Mesothelial cell of epicardium (in vitro differentiated cells): ENCODE data around the gene RUNX2. TPM values are rescaled to one million over a fixed set of nuclear protein-coding genes. Genes with fewer than 3 reads are reported as not detected.

Source experiments
- DNase-seq, 2 experiments: peaks; one replicate each; pipeline ENCODE4 v3.0.0; 2021; ENCODE audit warnings: low spot score in 2 of 2; ENCODE audit not compliant: unreplicated experiment in 2 of 2
- H3K27ac Mint-ChIP-seq: 2 replicates; pipeline ENCODE4 v1.8.0; 2021; ENCODE audit warnings: mixed read lengths
- H3K27me3 Mint-ChIP-seq: 2 replicates; pipeline ENCODE4 v1.8.0; 2021; ENCODE audit warnings: low read depth, mixed read lengths
- H3K36me3 Mint-ChIP-seq: 2 replicates; pipeline ENCODE4 v1.8.0; 2021; ENCODE audit warnings: mixed read lengths
- H3K4me1 Mint-ChIP-seq: 2 replicates; pipeline ENCODE4 v1.8.0; 2021; ENCODE audit warnings: mixed read lengths
- H3K4me3 Mint-ChIP-seq: 2 replicates; pipeline ENCODE4 v1.8.0; 2021; ENCODE audit warnings: mild to moderate bottlenecking, moderate library complexity, mixed read lengths
- H3K9me3 Mint-ChIP-seq: 2 replicates; pipeline ENCODE4 v1.8.0; 2021; ENCODE audit warnings: mixed read lengths
- total RNA-seq: library from RNA; stranded (reverse); gene quantifications from 3 replicates; pipeline ENCODE4 v1.2.1, GENCODE V29; 2021
- TF ChIP-seq, protein P1 (sequence below): fragments of 200-600 bp; sonication (generic); IDR thresholded peaks from one replicate; pipeline ENCODE4 v1.5.0; 2021; ENCODE audit warnings: antibody characterized with exemption; ENCODE audit not compliant: unreplicated experiment

RUNX2 gene
- total RNA-seq, 1 donor from 2014 or later = 4.4 TPM

DNA sequence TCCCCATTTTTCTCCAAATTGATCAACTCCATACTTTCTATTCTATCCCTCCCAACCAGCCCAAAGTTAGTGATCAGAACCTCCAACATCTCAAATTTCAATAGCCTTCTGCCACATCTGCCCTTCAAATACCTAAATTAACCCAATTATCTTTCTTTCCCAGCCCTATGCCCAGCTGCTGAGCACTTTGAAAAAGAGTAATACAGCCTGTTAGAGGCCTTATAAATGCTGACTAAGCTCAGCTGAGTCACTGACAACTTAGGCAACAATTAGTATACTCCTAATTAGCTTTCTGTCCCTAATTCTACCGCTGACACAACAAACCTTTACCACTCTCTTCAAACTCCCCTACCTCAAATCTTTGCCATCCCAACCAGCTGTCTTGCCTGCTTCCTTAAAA, 23.5 kb downstream of the RUNX2 start:
- H3K27ac Mint-ChIP-seq = no peak overlapping the region
- peaks cover 5% of the 10 kb centered on the region for H3K36me3 Mint-ChIP-seq
- H3K4me1 Mint-ChIP-seq = no peaks in the 10 kb centered on the region
- DNase-seq = no peak
- no peaks in the 10 kb centered on the region for H3K9me3 Mint-ChIP-seq
- H3K4me3 Mint-ChIP-seq = no peak overlapping the region
- H3K27me3 Mint-ChIP-seq = no peaks in the 10 kb centered on the region
- TF ChIP-seq, protein P1, sequence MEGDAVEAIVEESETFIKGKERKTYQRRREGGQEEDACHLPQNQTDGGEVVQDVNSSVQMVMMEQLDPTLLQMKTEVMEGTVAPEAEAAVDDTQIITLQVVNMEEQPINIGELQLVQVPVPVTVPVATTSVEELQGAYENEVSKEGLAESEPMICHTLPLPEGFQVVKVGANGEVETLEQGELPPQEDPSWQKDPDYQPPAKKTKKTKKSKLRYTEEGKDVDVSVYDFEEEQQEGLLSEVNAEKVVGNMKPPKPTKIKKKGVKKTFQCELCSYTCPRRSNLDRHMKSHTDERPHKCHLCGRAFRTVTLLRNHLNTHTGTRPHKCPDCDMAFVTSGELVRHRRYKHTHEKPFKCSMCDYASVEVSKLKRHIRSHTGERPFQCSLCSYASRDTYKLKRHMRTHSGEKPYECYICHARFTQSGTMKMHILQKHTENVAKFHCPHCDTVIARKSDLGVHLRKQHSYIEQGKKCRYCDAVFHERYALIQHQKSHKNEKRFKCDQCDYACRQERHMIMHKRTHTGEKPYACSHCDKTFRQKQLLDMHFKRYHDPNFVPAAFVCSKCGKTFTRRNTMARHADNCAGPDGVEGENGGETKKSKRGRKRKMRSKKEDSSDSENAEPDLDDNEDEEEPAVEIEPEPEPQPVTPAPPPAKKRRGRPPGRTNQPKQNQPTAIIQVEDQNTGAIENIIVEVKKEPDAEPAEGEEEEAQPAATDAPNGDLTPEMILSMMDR = no peak

DNA sequence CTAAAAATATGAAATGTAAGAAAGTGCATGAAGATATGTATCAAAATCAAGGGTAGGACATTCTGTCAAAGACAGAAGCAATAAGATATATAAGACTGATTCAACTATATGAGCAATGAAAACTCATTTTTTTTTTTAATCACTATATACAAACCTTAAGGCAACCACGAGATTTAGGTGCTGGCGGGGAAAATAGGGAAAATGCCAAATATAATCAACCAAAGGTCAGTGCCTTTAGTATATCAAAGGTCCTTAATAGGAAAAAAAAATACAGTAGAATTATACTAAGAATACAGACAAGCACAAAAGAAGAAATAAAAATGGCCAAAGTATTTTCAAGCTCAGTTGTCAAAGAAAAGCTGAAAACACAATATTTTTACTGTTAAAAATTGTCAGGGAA, 25.5 kb downstream of the RUNX2 start:
- peaks cover 5% of the 10 kb centered on the region for H3K36me3 Mint-ChIP-seq
- H3K9me3 Mint-ChIP-seq = no peaks in the 10 kb centered on the region
- no peaks in the 10 kb centered on the region for H3K4me1 Mint-ChIP-seq
- TF ChIP-seq, protein P1 = no peak
- H3K27ac Mint-ChIP-seq = no peak overlapping the region
- no peak for DNase-seq
- H3K4me3 Mint-ChIP-seq = no peak overlapping the region
- H3K27me3 Mint-ChIP-seq = no peaks in the 10 kb centered on the region

DNA sequence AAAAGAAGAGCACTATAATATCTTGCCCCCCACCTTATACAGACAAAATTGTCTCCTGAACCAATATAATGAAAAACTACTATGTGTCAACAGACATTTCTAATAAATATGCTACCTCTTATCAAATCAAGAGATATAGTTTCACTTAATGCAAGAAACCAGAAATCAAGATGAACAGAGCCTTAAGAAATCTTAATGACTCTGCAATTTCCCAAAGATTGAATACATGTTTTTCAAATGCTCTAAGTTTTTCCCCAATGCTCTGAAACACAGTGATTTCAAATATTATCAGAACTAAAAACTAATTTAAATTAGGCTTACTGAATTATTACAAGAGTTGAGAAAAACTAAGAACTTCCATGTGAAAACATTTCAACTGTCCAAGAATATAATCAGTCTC, 36.3 kb downstream of the RUNX2 start:
- peaks cover 5% of the 10 kb centered on the region for H3K9me3 Mint-ChIP-seq
- no peak overlapping the region for H3K4me3 Mint-ChIP-seq
- no peaks in the 10 kb centered on the region for H3K27me3 Mint-ChIP-seq
- H3K36me3 Mint-ChIP-seq = peaks cover 2% of the 10 kb centered on the region
- TF ChIP-seq, protein P1 = no peak
- no peak overlapping the region for H3K27ac Mint-ChIP-seq
- H3K4me1 Mint-ChIP-seq = peaks cover 7% of the 10 kb centered on the region
- DNase-seq = no peak

DNA sequence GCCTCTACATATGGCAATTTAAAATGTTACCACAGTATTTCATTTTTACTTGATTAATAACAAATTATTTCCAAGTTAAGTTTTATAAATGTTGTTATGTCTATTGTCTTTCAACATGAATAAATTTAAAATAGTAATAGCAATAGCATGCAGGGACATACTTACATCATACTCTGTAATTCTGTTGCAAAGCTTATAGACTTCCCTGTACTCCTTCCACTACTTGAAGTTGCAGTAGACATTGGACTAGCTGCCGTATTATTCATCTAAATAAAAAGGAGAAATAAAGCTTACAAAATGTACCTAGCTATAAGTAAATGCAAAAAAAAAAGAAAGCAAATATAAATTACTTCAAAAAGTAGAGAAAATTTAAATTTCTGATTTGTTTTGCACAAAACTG, 36.9 kb downstream of the RUNX2 start:
- Mint-ChIP-seq H3K4me3 (no peak overlapping the region), H3K27me3 (no peaks in the 10 kb centered on the region), H3K9me3 (peaks cover 5% of the 10 kb centered on the region), H3K4me1 (peaks cover 9% of the 10 kb centered on the region), H3K36me3 (peaks cover 2% of the 10 kb centered on the region), H3K27ac (no peak overlapping the region)
- TF ChIP-seq, protein P1 = no peak
- no peak for DNase-seq

DNA sequence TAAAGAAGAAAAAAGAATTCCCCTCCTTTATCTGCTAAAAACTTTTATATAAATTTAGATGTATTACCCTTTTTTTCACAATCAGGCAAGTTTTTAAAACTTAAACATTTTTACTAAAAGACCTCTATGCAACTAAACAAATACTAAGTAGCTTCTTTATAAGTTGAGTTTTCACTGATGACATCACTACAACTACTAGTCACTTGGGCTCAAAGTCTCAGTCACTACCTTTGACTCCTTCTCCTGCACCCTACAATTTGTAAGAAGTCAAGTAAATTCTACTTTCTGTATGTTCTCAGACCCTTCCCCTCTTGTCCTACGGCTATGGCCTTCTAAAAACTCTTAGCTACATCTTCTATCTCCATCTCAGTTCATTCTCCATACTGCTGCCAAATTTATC, 38.4 kb downstream of the RUNX2 start:
- Mint-ChIP-seq H3K4me3 (no peak overlapping the region), H3K36me3 (no peaks in the 10 kb centered on the region), H3K9me3 (peaks cover 5% of the 10 kb centered on the region), H3K27me3 (no peaks in the 10 kb centered on the region), H3K4me1 (peaks cover 22% of the 10 kb centered on the region), H3K27ac (no peak overlapping the region)
- TF ChIP-seq, protein P1 = no peak
- no peak for DNase-seq

DNA sequence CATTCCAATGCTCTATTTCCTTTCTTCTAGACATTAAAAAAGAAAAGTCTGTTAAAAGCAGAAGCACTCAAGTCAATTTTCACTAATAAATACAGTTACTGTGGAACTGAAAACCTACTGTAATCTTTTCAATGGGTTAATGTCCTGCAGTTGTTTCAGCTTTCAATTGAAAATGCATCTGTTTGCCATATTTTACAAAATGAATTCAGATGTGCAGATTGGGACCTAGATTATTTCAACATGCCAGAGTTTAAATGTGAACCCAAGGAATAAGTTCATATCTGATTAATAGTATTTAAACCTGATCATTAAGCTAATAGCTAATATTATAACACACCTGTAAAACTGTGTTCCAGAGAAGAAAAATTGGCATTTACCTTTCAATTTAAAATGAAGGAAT, 39.9 kb downstream of the RUNX2 start:
- no peaks in the 10 kb centered on the region for H3K27me3 Mint-ChIP-seq
- peaks cover 5% of the 10 kb centered on the region for H3K9me3 Mint-ChIP-seq
- H3K4me1 Mint-ChIP-seq = peaks cover 20% of the 10 kb centered on the region

More for the DNA sequence above, 39.9 kb downstream of the RUNX2 start:
- H3K36me3 Mint-ChIP-seq = no peaks in the 10 kb centered on the region
- DNase-seq = no peak
- TF ChIP-seq, protein P1 = no peak
- no peak overlapping the region for H3K27ac Mint-ChIP-seq
- H3K4me3 Mint-ChIP-seq = no peak overlapping the region
